Upper lobe of right lung (tissue), 1 donor: ENCODE measurements around the gene TBL1X. TPM values are rescaled to one million over a fixed set of nuclear protein-coding genes. Genes with fewer than 3 reads are reported as not detected.

Source experiments
- ATAC-seq: fragments of 200-7000 bp; cut with Tn5 transposase; one replicate; pipeline ENCODE4 v1.9.1; 2020; ENCODE audit warnings: mild to moderate bottlenecking, moderate library complexity
- DNase-seq: peaks from one replicate; pipeline ENCODE4 v3.0.0-alpha.2; 2020
- H3K27ac ChIP-seq: fragments of 200-600 bp; one replicate; pipeline ENCODE4 v1.8.0; 2022
- H3K27me3 ChIP-seq: fragments of 200-600 bp; one replicate; pipeline ENCODE4 v1.8.0; 2022; ENCODE audit warnings: mild to moderate bottlenecking
- H3K36me3 ChIP-seq: fragments of 200-600 bp; one replicate; pipeline ENCODE4 v1.8.0; 2022
- H3K4me1 ChIP-seq: fragments of 200-600 bp; one replicate; pipeline ENCODE4 v1.8.0; 2022
- H3K4me3 ChIP-seq: fragments of 200-600 bp; one replicate; pipeline ENCODE4 v1.8.0; 2022; ENCODE audit warnings: mild to moderate bottlenecking
- H3K9me3 ChIP-seq: fragments of 200-600 bp; one replicate; pipeline ENCODE4 v1.8.0; 2022
- intact Hi-C: fragments of 100-400 bp; cut with DNase I; formaldehyde crosslinking; loops from one replicate; pipeline ENCODE4 v1.11.0; 2022
- long read RNA-seq: library from polyadenylated mRNA; unstranded; transcript quantifications from one replicate; pipeline ENCODE4 v2.0.0, GENCODE V29; 2021
- total RNA-seq: library from RNA; stranded (reverse); fragmentation: NEBNext Ultra II Directional; extraction: Animal tissue kit (Norgen Biotek cat#: 25700); gene quantifications from one replicate; pipeline ENCODE4 v1.2.1, GENCODE V29; 2021
- TF ChIP-seq, protein P1 (sequence below): fragments of 200-600 bp; IDR thresholded peaks from one replicate; pipeline ENCODE4 v1.8.0; 2022; ENCODE audit warnings: antibody characterized with exemption
- donor health status: DM: no; HTN: yes; CAD: no; lungs with severe emphysema.

Gene TBL1X
- 18.4 TPM for total RNA-seq
- long read RNA-seq, full-length matches to known transcripts = 4 of 31 reads
- long read RNA-seq, partial matches to known transcripts = 7 of 31 reads
- long read RNA-seq, other reads (novel, unspliced or antisense) = 20 of 31 reads

DNA sequence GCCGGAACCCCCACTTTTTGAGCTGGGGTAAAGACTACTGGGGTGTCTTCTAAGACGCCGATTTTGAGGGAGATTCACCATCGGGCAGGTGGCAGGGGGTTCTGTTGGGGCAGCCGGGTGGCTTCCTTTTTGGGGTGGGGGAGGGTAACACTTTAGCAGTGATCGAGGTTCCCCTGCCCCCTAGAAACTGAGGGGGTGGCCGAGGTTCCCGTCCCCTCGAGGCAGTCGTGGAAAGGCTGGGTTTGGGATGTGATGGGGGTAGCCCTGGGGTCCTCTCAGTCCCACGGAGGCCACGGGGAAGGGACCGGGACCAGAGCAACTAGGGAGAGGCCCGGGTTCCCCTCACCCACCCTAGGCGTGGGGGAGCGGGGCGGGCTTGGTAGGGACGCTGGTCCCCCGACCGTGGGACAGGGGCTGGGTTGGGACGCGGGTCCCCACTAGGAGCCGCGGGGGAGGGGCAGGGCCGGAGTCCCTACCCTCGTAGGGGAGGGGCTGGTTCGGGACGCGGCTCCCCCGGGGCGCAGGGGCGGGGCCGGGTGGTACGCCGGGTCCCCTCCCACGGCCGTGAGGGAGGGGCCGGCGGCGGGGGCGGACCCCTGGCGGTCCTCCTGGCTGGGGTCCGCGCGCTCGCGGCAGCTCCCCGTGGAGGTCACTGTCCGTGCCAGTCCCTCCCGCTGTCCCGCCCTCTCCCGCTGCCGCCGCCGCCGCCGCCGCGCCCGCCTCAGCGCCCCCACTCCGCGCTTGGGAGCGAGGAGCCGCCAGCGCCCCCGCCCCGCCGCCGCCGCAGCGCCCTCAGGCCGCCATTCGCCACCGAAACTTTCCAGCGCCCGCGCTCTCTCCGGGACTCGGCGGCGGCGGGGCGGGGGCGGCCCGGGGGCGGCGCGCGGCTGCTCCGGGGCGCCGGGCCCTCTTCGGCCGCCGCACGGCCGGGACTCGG, at the start of gene TBL1X:
TSS of gene TBL1X (plus strand) at position 624 of the 937 bp plus-strand sequence. CDS start 188,529 bp downstream, outside the sequence.
- DNase-seq (peak; percentile 75), ATAC-seq (peak; percentile 63)
- intact Hi-C loops = no loop called here
- TF ChIP-seq, protein P1, sequence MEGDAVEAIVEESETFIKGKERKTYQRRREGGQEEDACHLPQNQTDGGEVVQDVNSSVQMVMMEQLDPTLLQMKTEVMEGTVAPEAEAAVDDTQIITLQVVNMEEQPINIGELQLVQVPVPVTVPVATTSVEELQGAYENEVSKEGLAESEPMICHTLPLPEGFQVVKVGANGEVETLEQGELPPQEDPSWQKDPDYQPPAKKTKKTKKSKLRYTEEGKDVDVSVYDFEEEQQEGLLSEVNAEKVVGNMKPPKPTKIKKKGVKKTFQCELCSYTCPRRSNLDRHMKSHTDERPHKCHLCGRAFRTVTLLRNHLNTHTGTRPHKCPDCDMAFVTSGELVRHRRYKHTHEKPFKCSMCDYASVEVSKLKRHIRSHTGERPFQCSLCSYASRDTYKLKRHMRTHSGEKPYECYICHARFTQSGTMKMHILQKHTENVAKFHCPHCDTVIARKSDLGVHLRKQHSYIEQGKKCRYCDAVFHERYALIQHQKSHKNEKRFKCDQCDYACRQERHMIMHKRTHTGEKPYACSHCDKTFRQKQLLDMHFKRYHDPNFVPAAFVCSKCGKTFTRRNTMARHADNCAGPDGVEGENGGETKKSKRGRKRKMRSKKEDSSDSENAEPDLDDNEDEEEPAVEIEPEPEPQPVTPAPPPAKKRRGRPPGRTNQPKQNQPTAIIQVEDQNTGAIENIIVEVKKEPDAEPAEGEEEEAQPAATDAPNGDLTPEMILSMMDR = no peak
- Histone ChIP-seq H3K4me3 (peak within 1 kb of the TSS; percentile 59), H3K4me1 (peaks cover 5% of the 10 kb centered on the region), H3K36me3 (no peaks in the 10 kb centered on the region), H3K27me3 (no peaks in the 10 kb centered on the region), H3K9me3 (no peaks in the 10 kb centered on the region), H3K27ac (peak within 1 kb of the TSS; percentile 51)

DNA sequence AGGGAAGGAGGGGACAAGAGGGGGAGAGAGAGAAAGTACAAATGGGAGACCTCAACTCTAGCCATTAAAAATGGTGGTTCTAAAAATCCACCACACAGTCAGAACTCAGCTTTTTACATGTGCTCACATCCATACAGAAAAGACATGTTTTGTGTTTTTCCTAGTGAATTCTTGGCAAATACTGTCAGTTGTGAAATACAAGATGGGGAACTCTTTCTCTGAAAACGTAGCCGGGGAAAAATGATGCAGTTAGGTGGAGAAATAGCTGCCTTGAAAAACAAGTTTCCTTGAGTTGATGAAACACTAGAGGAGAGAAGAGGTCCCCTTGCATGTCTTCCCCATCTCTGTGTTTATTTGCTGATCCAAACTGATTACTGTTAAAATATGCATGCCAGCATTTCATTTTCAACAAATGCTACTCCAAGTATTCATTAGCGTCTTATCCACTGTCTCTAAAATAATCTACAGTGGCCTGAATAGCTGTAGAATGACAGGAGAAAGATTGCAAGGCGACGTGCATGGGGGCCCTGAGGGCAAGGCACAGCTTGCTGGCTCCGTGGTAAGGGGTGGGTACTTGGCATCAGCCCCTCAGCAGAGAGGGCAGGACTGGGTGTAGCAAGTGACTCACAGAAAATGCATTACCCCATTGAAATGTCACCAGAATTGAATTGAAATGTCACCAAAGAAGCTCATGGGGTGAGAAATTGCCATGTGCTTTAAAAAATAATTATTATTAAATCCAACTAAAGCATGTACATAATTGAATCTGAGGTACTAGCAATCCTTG, 48.1 kb upstream of the TBL1X start:
- TF ChIP-seq, protein P1 = no peak
- ATAC-seq = no peak
- Histone ChIP-seq H3K4me3 (no peak overlapping the region), H3K36me3 (no peaks in the 10 kb centered on the region), H3K27ac (no peak overlapping the region), H3K27me3 (no peaks in the 10 kb centered on the region), H3K4me1 (no peaks in the 10 kb centered on the region), H3K9me3 (no peaks in the 10 kb centered on the region)
- intact Hi-C loops = no loop called here
- DNase-seq = no peak

DNA sequence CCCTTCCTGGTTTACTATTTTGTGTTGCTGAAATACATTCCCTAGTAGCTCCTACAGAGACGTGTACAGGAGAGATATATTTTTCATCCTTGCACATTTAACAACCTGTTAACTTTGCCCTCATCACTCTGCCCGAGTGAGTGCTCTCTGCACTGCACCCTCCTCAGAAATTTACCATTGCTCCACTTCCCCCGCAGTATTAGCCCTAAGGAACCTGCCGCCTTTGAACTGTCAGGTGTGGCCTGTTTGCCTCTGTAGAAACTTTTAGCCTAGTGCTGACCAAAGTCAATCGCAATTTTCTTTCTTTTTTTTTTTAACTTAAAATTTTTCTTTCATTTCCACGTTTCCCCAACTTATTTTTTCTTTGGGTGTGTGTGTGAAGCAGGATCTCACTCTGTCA, 46.6 kb upstream of the TBL1X start:
- no peaks in the 10 kb centered on the region for H3K36me3 ChIP-seq
- intact Hi-C loops = no loop called here
- no peak for DNase-seq
- no peak overlapping the region for H3K4me3 ChIP-seq
- H3K27me3 ChIP-seq = no peaks in the 10 kb centered on the region
- H3K4me1 ChIP-seq = no peaks in the 10 kb centered on the region
- ATAC-seq = no peak
- TF ChIP-seq, protein P1 = no peak
- H3K27ac ChIP-seq = no peak overlapping the region
- H3K9me3 ChIP-seq = no peaks in the 10 kb centered on the region

DNA sequence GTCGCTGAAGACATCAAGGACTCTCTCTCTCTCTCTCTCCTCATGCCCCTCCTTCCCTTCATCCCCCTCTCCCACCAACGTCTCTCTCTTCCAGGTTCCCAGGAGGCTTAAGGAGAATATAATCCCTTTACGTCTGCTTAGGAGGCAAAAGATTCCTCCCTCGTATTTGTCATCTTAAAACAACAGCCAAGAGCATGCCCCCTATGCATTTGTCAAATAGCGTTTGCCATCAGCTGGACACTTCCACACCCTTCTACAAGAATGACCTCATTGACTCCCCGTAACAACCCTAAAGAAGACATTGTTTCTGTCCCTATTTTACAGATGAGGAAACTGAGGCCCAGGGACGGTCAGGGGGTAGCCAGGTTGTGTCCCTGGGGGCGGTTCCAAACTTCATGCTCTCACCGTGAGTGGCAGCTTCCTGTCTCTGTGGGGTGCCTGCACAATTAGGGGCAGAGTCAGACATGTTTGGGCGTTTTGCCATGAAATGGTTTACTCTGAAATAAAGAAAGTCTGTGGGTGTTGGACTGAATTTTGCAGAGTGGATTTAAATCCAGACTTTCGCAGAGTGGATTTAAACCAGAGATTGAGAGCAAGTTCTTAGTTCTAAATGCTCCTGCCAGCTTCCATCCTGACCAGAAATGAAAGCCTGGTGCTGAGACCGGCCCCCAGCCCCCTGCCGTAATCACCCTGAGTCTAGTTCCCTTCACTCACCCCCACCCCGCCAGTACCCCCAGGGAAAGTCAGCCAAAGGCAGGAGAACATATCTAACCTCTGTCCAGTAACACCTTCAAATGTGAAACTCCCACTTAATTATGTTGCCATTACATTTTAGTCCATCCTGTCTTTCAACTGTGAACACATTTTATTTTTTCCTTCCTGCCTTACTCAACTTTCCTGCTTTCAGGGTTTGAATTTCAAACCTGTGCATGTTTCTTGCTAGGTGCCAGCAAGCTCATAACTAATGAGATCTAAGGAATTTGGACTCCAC, 44.3 kb upstream of the TBL1X start:
- no peaks in the 10 kb centered on the region for H3K27me3 ChIP-seq
- no peaks in the 10 kb centered on the region for H3K4me1 ChIP-seq
- no peak for DNase-seq
- H3K27ac ChIP-seq = no peak overlapping the region
- TF ChIP-seq, protein P1 = no peak
- intact Hi-C loops = no loop called here
- no peak for ATAC-seq
- no peaks in the 10 kb centered on the region for H3K36me3 ChIP-seq
- no peak overlapping the region for H3K4me3 ChIP-seq
- H3K9me3 ChIP-seq = no peaks in the 10 kb centered on the region

DNA sequence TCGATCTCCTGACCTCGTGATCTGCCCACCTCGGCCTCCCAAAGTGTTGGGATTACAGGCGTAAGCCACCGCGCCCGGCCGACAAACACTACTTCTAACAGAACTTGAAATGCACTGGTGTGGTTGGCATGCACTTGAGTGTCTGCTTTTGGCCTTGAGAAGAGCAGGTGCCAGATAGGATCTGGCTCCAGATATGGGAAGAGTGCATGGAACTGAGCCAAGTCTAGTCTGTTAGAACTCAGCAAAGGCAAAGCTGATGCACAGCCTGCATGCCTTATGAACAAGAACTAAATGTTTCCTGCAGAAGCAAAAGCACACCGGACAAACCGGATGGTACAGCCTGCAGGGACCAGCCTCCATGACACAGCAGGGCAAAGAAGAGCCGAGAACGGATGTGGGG, 35.1 kb upstream of the TBL1X start:
- H3K9me3 ChIP-seq = no peaks in the 10 kb centered on the region
- no peaks in the 10 kb centered on the region for H3K36me3 ChIP-seq
- DNase-seq = no peak
- intact Hi-C loops = no loop called here
- TF ChIP-seq, protein P1 = no peak
- peak; percentile 50 for ATAC-seq
- no peaks in the 10 kb centered on the region for H3K27me3 ChIP-seq
- H3K4me3 ChIP-seq = no peak overlapping the region
- H3K4me1 ChIP-seq = no peaks in the 10 kb centered on the region
- H3K27ac ChIP-seq = no peak overlapping the region
